Immature natural killer cell (primary cell): ENCODE measurements around the gene RTCB. TPM values are rescaled to one million over a fixed set of nuclear protein-coding genes. Genes with fewer than 3 reads are reported as not detected.

Source experiments
- DNase-seq, 3 donors: peaks; one replicate each; pipeline ENCODE4 v3.0.0; 2022; ENCODE audit warnings: mixed read lengths in 1 of 3
- H3K27ac Mint-ChIP-seq, 6 donors: one replicate each; pipeline ENCODE4 v1.8.0; 2020; ENCODE audit warnings: mixed read lengths in 6 of 6, mild to moderate bottlenecking in 5 of 6, inconsistent platforms in 4 of 6, moderate library complexity in 3 of 6
- H3K27me3 Mint-ChIP-seq, 3 donors: one replicate each; pipeline ENCODE4 v1.8.0; 2020 to 2021; ENCODE audit warnings: low read depth in 3 of 3, mild to moderate bottlenecking in 3 of 3, mixed read lengths in 3 of 3, moderate library complexity in 3 of 3, inconsistent platforms in 1 of 3
- H3K36me3 Mint-ChIP-seq, 3 donors: one replicate each; pipeline ENCODE4 v1.8.0; 2020; ENCODE audit warnings: mixed read lengths in 3 of 3, inconsistent platforms in 2 of 3, mild to moderate bottlenecking in 2 of 3
- H3K4me1 Mint-ChIP-seq, 2 donors: one replicate each; pipeline ENCODE4 v1.8.0; 2020; ENCODE audit warnings: inconsistent platforms in 2 of 2, mild to moderate bottlenecking in 2 of 2, mixed read lengths in 2 of 2, moderate library complexity in 1 of 2
- H3K4me3 Mint-ChIP-seq, 5 donors: one replicate each; pipeline ENCODE4 v1.8.0; 2020; ENCODE audit warnings: mild to moderate bottlenecking in 5 of 5, mixed read lengths in 5 of 5, inconsistent platforms in 3 of 5, moderate library complexity in 3 of 5
- H3K9me3 Mint-ChIP-seq, 6 donors: one replicate each; pipeline ENCODE4 v1.8.0; 2020; ENCODE audit warnings: mild to moderate bottlenecking in 6 of 6, mixed read lengths in 6 of 6, inconsistent platforms in 4 of 6, moderate library complexity in 3 of 6
- polyA plus RNA-seq, 3 donors: library from polyadenylated mRNA; unstranded; fragments of 300-500 nt; fragmentation: Illumina TruSeq; gene quantifications; one replicate each; pipeline ENCODE4 v1.2.3, GENCODE V29; 2021

The RTCB gene
- polyA plus RNA-seq, 3 donors from 2014 or later, result 110 to 189 (median 115) TPM

DNA sequence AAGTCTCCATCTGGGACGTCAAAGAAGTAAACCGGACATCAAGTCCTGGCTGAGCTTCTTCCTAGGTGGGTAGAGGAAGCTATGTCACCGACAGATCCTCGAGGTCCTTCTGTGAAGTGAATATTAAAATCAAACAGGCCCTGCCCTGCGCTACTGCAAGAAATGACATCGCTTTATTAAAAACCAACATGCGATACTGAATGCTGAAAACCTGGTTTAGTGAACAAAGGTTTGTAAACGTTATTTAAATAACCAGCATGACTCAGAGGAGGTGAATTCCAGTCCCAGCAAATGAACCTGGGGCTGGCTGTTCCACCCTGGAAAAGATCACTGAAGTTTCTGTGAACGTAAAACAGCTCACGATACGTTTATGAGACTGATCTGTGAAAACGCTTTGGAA, 645 bp downstream of the RTCB start:
- peak overlapping the region; percentile 69 to 94 (median 88) for H3K27ac Mint-ChIP-seq
- H3K4me1 Mint-ChIP-seq, result peaks cover 43 to 51% of the 10 kb centered on the region in 2 donors
- peaks cover 6 to 16% (median 9%) of the 10 kb centered on the region in 3 donors for H3K27me3 Mint-ChIP-seq
- H3K36me3 Mint-ChIP-seq, result peaks cover 4 to 10% (median 4%) of the 10 kb centered on the region in 3 donors
- DNase-seq, result peak in 1 of 3 donors; percentile 1
- peak overlapping the region; percentile 95 to 99 (median 98) for H3K4me3 Mint-ChIP-seq
- H3K9me3 Mint-ChIP-seq, result no peaks in the 10 kb centered on the region

DNA sequence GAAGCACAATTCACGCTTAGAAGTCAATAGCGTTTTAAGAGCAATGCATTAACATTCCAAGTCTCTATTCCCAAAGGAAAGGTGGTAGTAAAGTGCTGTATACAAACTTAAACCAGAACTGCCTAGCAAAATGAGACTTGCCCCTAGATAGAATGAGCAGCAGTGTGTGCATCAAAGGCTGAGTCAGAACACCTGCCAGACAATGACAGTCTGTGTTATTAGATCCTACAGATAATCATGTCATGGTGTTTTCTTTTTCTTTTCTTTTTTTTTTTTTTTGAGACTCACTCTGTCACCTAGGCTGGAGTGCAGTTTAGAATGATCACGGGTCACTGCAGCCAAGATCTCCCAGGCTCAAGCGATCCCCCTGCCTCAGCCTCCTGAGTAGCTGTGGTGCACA, 1.6 kb downstream of the RTCB start:
- peaks cover 6 to 12% (median 9%) of the 10 kb centered on the region in 3 donors for H3K27me3 Mint-ChIP-seq
- no peaks in the 10 kb centered on the region for H3K9me3 Mint-ChIP-seq
- peaks cover 10 to 11% (median 10%) of the 10 kb centered on the region in 3 donors for H3K36me3 Mint-ChIP-seq
- H3K4me3 Mint-ChIP-seq, result peak overlapping the region; percentile 95 to 99 (median 98)
- H3K4me1 Mint-ChIP-seq, result peaks cover 43 to 51% of the 10 kb centered on the region in 2 donors
- no peak for DNase-seq
- H3K27ac Mint-ChIP-seq, result peak overlapping the region in 3 of 6 donors; percentile 18 to 87 (median 38)

DNA sequence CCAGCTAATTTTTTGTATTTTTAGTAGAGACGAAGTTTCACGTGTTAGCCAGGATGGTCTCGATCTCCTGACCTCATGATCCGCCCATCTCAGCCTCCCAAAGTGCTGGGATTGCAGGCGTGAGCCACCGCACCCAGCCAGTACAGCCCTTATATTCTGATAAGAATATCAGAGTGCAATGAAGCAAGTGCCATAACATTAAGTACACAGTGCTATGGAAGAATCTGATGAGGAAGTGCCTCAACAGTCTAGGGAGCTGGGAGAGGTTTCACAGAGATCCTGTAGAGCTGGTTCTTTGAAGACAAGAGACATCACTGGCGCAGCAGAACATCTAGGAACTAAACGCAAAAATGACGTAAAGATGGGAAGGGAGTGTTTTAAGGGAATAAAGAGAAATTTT, 2.1 kb downstream of the RTCB start:
- Mint-ChIP-seq H3K27ac (peak overlapping the region in 4 of 6 donors; percentile 11 to 39 (median 18)), H3K27me3 (peaks cover 6 to 12% (median 9%) of the 10 kb centered on the region in 3 donors), H3K36me3 (peaks cover 11 to 15% (median 14%) of the 10 kb centered on the region in 3 donors), H3K4me3 (peak overlapping the region; percentile 67 to 99 (median 95)), H3K4me1 (peaks cover 43 to 51% of the 10 kb centered on the region in 2 donors), H3K9me3 (no peaks in the 10 kb centered on the region)
- DNase-seq, result no peak

- Mint-ChIP-seq H3K27me3 (peaks cover 6 to 11% (median 9%) of the 10 kb centered on the region in 3 donors), H3K27ac (no peak overlapping the region), H3K9me3 (no peaks in the 10 kb centered on the region), H3K4me1 (peaks cover 40 to 48% of the 10 kb centered on the region in 2 donors), H3K4me3 (no peak overlapping the region), H3K36me3 (peaks cover 11 to 25% (median 14%) of the 10 kb centered on the region in 3 donors)
- no peak for DNase-seq
Observed at GRCh38 chr22:32407936-32408335, 4.1 kb downstream of the RTCB start.

GRCh38 chr22:32407312-32407711, 4.7 kb downstream of the RTCB start:
- DNase-seq, result no peak
- Mint-ChIP-seq H3K27ac (no peak overlapping the region), H3K4me1 (peaks cover 36 to 42% of the 10 kb centered on the region in 2 donors), H3K4me3 (no peak overlapping the region), H3K36me3 (peaks cover 11 to 25% (median 14%) of the 10 kb centered on the region in 3 donors), H3K27me3 (peaks cover 4 to 8% (median 5%) of the 10 kb centered on the region in 3 donors), H3K9me3 (no peaks in the 10 kb centered on the region)

GRCh38 chr22:32404021-32404420, 8.0 kb downstream of the RTCB start:
- Mint-ChIP-seq H3K36me3 (peaks cover 26 to 52% (median 39%) of the 10 kb centered on the region in 3 donors), H3K4me3 (no peak overlapping the region), H3K27me3 (peaks cover 0 to 3% (median 0%) of the 10 kb centered on the region in 3 donors), H3K27ac (no peak overlapping the region), H3K4me1 (peaks cover 11 to 12% of the 10 kb centered on the region in 2 donors), H3K9me3 (no peaks in the 10 kb centered on the region)
- no peak for DNase-seq

GRCh38 chr22:32401486-32401885, 10.6 kb downstream of the RTCB start:
- DNase-seq, result no peak
- H3K9me3 Mint-ChIP-seq, result no peaks in the 10 kb centered on the region
- peaks cover 28 to 66% (median 41%) of the 10 kb centered on the region in 3 donors for H3K36me3 Mint-ChIP-seq
- H3K27me3 Mint-ChIP-seq, result peaks cover 0 to 1% (median 0%) of the 10 kb centered on the region in 3 donors
- no peaks in the 10 kb centered on the region for H3K4me1 Mint-ChIP-seq
- H3K4me3 Mint-ChIP-seq, result no peak overlapping the region
- no peak overlapping the region for H3K27ac Mint-ChIP-seq

GRCh38 chr22:32396746-32397145, 15.3 kb downstream of the RTCB start:
- no peak for DNase-seq
- H3K36me3 Mint-ChIP-seq, result peaks cover 50 to 76% (median 59%) of the 10 kb centered on the region in 3 donors
- no peak overlapping the region for H3K27ac Mint-ChIP-seq
- no peak overlapping the region for H3K4me3 Mint-ChIP-seq
- H3K9me3 Mint-ChIP-seq, result no peaks in the 10 kb centered on the region
- H3K27me3 Mint-ChIP-seq, result peaks cover 0 to 1% (median 0%) of the 10 kb centered on the region in 3 donors
- no peaks in the 10 kb centered on the region for H3K4me1 Mint-ChIP-seq

DNA sequence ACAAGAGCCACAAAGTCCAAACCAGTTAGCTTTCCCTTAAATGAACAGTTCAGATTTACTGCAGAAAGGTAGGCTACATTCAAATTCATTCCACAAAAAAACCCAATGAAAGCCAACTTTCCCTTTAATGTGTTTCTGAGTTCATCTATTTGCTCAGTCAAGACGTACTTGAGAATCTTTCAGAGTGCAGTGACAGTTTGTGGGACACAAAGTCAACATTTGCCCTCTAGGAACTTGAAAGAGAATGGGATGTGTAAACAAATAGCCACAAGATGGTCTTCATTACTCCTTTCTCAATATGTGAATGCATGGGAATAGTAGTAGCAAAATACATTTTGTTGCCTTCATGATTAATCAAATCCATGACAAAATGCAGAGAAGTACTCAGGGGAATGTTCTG, 15.8 kb downstream of the RTCB start:
- no peaks in the 10 kb centered on the region for H3K9me3 Mint-ChIP-seq
- H3K4me1 Mint-ChIP-seq, result no peaks in the 10 kb centered on the region
- H3K27me3 Mint-ChIP-seq, result peaks cover 0 to 1% (median 0%) of the 10 kb centered on the region in 3 donors
- H3K4me3 Mint-ChIP-seq, result no peak overlapping the region
- H3K27ac Mint-ChIP-seq, result no peak overlapping the region
- H3K36me3 Mint-ChIP-seq, result peaks cover 45 to 73% (median 57%) of the 10 kb centered on the region in 3 donors
- no peak for DNase-seq

DNA sequence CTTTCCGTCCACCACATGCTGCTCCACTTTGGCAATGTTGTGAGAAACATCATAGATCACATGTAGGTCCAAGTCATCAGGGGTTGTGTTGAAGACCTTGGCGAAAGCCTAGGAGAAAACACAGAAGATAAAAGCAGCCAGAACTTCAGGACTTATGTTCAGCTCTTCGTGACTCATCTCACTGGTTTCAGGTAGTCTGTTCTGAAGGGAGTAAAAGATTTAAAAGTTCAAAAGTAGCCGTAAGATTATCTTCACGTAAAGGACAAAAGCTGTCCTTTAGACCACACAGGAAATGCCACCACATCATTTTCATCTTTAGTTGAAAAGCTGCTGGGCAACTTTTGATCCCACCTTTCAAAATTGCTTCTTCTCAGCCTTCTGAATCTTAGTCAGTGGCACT, 16.9 kb downstream of the RTCB start:
- H3K36me3 Mint-ChIP-seq, result peaks cover 39 to 62% (median 48%) of the 10 kb centered on the region in 3 donors
- H3K4me1 Mint-ChIP-seq, result no peaks in the 10 kb centered on the region

DNA sequence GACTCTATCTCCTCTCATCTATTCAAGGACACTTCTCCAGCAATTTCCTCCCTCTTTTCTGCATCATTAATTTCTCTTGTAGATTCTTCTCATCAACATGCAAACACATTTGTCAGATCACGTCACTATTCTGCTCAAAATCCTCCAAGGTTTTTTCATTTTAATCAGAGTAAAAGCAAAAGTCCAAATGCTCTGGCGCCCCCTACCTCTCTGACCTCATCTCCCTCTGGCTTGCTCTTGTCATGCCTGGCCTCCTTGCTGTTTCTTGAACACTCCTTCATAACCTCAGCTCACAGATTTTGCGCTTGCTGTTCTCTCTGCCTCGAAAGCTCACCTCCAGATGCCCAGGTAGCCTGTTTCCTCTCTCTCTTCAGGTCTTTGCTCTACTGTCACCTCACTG, 22.4 kb downstream of the RTCB start:
- no peak for DNase-seq
- Mint-ChIP-seq H3K9me3 (no peaks in the 10 kb centered on the region), H3K4me1 (no peaks in the 10 kb centered on the region), H3K27me3 (peaks cover 0 to 2% (median 0%) of the 10 kb centered on the region in 3 donors), H3K4me3 (no peak overlapping the region), H3K36me3 (peaks cover 27 to 46% (median 38%) of the 10 kb centered on the region in 3 donors), H3K27ac (peak overlapping the region in 1 of 6 donors; percentile 31)

More for the DNA sequence above, 16.9 kb downstream of the RTCB start:
- peaks cover 0 to 1% (median 0%) of the 10 kb centered on the region in 3 donors for H3K27me3 Mint-ChIP-seq
- no peaks in the 10 kb centered on the region for H3K9me3 Mint-ChIP-seq
- H3K4me3 Mint-ChIP-seq, result no peak overlapping the region
- peak overlapping the region in 1 of 6 donors; percentile 11 for H3K27ac Mint-ChIP-seq
- DNase-seq, result no peak

DNA sequence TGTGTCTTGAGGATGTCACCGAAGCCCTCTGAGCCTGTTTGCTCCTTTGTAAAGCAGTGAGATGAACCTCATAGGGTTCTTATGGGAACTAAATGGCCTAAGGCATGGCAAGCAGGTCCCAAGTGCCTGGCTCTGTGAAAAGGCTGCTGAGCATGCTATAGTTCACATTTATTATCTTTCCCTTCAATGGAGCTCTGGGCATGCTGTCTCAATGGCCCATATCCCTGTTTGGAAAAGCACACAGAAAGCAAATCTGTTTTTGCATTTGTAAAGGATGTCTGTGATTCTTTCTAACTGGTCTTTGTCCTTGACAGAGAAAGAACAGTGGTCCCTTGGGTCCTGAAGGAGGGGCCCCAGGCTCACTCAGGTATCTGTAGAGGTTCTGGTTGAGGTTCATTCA, 26.4 kb downstream of the RTCB start:
- H3K27me3 Mint-ChIP-seq, result peaks cover 0 to 2% (median 0%) of the 10 kb centered on the region in 3 donors
- no peak for DNase-seq
- peaks cover 17 to 26% (median 21%) of the 10 kb centered on the region in 3 donors for H3K36me3 Mint-ChIP-seq
- H3K4me3 Mint-ChIP-seq, result no peak overlapping the region
- no peaks in the 10 kb centered on the region for H3K9me3 Mint-ChIP-seq
- no peaks in the 10 kb centered on the region for H3K4me1 Mint-ChIP-seq
- H3K27ac Mint-ChIP-seq, result no peak overlapping the region

DNA sequence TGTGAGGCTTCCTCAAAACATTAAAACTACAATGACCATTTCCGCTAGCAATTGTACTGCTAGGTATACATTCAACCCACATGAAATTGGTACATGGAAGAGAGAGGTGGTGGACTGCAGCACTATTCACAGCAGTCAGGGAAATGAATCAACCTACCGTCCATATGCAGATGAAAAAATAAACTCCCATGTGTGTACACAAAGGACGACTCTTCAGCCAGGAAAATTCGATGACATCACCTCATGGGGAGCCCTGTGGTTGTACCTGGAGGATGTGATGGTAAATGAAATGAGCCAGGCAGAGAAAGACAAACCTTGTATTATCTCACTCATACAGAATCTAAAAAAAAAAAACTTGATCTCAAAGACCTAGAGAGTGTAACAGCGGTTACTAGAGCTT, 31.1 kb downstream of the RTCB start:
- Mint-ChIP-seq H3K4me1 (no peaks in the 10 kb centered on the region), H3K4me3 (no peak overlapping the region), H3K27me3 (peaks cover 0 to 2% (median 1%) of the 10 kb centered on the region in 3 donors), H3K9me3 (no peaks in the 10 kb centered on the region), H3K36me3 (peaks cover 0 to 4% (median under 1%) of the 10 kb centered on the region in 3 donors), H3K27ac (peak overlapping the region in 2 of 6 donors; percentile 1 to 16)
- no peak for DNase-seq

DNA sequence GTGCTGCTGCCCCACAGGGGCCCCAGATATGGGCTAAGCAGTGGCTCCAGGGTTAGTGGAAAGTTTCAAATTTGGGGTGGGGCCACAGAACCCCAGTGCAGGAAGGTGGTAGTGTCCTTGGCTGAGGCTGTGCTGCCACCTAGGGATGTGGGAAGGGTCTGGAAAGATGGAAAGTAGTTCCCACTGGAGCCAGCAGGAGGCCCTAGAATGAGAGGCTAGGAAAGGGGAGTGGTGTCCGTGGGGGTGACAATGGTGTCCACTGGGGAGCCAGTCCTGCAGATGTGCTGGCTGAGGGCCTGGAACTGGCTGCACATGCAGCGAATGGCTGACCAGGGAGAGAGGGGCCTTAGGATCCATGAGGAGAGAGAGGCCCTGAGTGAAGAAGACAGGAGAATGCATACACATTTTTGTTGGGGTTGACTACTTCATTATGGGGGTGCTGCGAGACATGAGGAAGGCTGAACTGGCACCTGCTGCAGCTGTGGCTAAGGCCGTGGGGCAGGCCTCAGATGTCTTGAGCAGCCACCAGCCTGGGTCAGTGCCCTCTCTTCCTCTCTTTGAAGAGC, 33.3 kb downstream of the RTCB start:
- H3K36me3 Mint-ChIP-seq, result peaks cover 0 to 4% (median 0%) of the 10 kb centered on the region in 3 donors
- H3K4me1 Mint-ChIP-seq, result no peaks in the 10 kb centered on the region
- H3K27me3 Mint-ChIP-seq, result peaks cover 0 to 5% (median 0%) of the 10 kb centered on the region in 3 donors
- no peak for DNase-seq
- no peak overlapping the region for H3K27ac Mint-ChIP-seq
- no peak overlapping the region for H3K4me3 Mint-ChIP-seq
- no peaks in the 10 kb centered on the region for H3K9me3 Mint-ChIP-seq
